HK-2 (cell line): ENCODE results near the gene INPP4A.
A peak's percentile ranks its signal among the peaks of the same experiment; 100 is the strongest.
"Not testable (repeated sequence)": the region's sequence is repeated elsewhere in the genome, so short reads cannot be mapped to it uniquely, and the experiment has no call there.

ENCODE experiments used
- DNase-seq: peaks from one replicate; pipeline ENCODE4 v3.0.0-alpha.2; 2018; ENCODE audit not compliant: unreplicated experiment

Gene INPP4A

DNA sequence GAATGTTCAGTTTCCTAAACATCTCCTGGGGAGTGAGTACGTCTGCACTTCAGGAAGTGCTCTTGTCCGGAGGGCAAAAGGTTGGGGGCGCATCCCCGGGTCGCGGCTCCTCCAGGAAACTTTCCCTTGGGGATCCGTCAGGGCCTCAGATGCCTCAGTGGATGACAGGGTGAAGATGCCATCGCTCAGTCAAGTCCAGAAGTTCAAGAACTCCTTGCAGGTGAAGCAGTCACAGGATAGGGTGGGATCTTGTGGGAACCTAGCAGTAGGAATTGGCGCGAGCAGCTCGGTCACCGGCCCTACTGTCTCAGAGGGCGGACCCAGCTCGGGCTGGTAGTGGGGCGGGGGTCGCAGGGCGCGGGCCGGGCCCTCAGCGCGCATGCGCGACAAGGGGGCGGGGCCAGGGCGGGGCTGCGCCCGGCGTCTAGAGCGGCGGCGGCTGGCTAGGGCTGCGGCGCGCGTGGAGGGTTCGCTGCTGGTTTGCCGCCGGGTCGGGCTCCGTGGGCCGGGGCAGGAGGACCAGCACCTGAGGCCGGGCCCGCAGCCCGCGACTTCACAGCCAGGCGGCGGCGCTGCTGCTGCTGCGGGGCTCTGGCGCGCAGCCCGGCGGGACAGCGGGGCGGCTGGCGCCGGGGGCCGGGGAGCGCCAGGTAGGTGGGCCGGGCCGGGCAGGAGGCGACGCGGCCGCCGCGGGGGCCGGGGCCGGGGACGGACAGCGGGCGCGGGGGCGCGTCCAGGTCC is at the start of gene INPP4A:
Gene INPP4A, plus strand, starts transcription at position 423 of the 741 bp plus-strand sequence. CDS start 75,191 bp downstream, outside the sequence.
- DNase-seq, result peak; percentile 78

DNA sequence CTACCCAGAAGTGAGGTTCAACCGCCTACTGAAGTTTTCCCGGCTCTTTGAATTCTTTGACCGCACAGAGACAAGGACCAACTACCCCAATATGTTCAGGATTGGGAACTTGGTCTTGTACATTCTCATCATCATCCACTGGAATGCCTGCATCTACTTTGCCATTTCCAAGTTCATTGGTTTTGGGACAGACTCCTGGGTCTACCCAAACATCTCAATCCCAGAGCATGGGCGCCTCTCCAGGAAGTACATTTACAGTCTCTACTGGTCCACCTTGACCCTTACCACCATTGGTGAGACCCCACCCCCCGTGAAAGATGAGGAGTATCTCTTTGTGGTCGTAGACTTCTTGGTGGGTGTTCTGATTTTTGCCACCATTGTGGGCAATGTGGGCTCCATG is 48.7 kb upstream of the INPP4A start:
- DNase-seq, result no peak

GRCh38 chr2:98396745-98397355 is 47.8 kb upstream of the INPP4A start:
- no peak for DNase-seq

DNA sequence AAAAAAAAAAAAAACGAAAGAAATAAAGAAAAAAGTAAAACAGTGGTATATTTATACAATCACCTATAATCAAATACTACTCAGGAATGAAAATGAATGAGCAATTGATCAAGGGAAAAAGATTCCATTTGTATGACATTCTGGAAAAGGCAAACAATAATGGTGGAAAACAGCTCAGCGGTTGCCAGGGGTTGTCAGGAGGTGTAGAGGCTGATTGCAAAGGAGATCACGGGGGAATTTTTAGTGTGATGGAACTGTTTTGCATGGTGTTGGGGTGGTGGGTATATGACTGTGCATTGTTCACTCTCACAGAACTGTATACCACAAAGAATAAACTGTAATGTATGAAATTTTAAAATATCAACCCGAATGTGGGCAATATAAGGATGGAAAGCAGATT is 45.5 kb upstream of the INPP4A start:
- no peak for DNase-seq

DNA sequence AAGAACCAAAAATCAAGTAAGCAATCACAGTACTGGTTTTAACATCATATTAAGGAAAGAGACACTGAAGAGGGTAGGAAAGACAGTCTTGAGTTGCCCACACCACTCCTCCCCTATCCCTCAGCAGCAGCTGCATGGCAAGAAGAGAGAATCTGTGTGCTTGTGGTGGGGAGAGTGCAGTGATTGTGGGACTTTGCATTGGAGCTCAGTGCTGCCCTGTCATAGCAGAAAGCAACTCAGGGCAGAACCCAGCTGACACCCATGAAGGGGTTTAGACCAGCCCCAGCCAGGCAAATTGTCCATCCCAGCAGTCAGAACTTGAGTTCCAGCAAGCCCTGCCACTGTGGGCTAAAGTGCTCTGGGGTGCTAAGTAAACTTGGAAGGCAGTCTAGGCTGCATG is 40.8 kb upstream of the INPP4A start:
- DNase-seq, result no peak

GRCh38 chr2:98404556-98405250 is 40.0 kb upstream of the INPP4A start:
- DNase-seq, result no peak

DNA sequence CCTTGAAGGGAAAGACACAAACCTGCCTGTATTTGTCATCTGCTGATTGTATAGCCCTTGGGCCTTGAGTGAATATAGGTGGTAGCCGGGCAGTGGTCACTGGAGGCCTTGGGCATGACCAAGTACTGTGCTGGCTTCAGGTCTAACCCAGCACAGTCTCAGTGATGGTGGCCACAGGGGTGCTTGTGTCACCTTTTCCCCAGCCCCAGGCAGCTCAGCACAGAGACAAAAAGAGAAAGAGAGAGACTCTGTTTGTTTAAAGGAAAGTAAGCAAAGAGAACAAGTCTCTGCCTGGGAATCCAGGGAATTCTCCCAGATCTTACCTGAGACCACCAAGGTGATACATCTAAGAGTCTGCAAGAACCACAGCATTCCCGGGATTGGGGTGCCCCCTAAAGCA is 39.4 kb upstream of the INPP4A start:
- no peak for DNase-seq

DNA sequence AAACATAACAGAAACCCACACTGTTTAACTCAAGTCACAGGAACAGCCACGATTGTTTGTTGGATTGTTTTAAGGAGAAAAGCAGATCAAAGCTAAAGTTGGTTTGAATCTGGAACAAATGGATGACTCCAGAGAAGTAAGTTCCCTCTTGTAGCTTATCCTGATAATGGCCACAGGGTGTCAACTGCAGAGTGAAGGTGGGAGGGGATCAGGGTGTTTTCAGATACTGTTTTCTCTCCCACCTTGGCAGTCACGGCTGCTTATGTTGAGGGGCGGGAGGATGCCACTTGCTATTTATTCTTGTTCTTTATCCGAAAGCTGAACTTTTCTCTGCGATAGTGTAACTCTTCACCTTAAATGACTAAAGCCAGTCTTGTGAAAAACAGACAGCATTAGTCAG is 36.5 kb upstream of the INPP4A start:
- no peak for DNase-seq

- peak; percentile 34 for DNase-seq
Observed at GRCh38 chr2:98412751-98413458, 31.8 kb upstream of the INPP4A start.

DNA sequence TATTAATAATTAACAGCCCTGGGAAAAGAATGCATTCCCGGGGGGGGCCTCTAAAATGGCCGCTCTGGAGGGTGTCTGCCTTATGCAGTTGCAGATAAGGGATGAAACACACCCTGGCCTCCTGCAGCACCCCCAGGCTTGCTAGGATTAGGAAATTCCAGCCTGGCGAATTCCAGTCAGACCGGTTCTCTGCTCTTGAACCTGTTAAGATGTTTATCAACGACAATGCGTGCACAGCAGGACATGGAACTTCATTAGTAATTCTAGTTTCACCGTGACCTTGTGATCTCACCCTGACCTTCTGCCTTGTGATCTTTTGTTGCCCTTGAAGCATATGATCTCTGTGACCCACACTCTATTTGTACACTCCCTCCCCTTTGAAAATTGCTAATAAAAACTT is 30.4 kb upstream of the INPP4A start:
- DNase-seq, result not testable (repeated sequence)

- DNase-seq, result not testable (repeated sequence)
Observed at GRCh38 chr2:98415719-98416248, 28.9 kb upstream of the INPP4A start.

DNA sequence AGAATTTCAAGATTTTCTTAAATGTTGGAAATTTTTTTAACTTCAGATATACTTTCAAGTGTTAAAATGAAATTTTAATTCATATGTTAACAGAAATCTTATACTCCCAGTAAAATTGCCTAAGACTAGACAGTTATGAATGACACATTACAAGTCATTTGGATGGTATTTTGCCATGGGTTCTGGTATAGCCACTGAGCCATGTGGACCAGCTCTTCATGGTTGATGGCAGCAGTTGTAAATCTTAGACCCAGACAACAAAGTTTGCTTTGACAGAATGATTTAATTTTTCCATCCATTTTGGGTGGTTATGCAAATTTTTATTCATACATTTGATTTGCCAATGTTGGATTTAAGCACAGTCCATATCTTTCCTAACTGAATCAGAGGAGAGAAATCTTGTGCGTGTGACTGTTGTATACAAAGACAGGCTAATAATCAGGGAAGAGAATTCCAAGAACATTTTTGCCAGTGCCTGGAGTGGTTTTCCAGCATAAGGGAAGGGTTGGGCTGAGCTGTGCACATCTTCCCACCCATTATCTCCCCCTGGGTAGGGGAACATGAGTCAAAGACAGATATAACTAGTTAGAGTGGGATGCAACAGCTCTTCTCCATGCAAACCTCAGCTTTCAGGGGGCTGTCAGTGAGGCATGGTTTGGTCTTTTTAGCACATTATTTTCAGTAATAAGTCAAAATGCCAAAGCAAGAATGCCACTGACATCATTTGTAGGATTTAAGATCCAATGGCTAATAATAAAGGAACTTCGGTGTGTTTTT is 28.1 kb upstream of the INPP4A start:
- DNase-seq, result no peak

DNA sequence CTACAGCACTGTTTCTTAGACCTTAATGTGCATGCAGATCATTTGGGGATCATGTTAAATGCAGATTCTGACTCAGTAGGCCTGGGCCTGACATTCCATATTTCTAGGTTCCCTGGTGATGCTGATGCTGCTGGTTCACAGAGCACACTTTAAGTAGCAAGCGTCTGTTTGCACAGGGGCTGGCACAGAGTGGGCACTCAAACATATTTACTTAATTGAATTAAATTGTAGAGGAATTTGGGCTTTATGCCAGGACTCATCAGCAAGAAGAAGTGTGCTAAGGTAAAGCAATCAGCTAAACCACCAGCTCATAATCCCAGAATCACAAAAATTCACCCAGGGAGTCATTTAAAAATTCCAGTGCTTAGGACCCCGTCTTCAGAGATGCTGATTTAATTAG is 25.1 kb upstream of the INPP4A start:
- no peak for DNase-seq

DNA sequence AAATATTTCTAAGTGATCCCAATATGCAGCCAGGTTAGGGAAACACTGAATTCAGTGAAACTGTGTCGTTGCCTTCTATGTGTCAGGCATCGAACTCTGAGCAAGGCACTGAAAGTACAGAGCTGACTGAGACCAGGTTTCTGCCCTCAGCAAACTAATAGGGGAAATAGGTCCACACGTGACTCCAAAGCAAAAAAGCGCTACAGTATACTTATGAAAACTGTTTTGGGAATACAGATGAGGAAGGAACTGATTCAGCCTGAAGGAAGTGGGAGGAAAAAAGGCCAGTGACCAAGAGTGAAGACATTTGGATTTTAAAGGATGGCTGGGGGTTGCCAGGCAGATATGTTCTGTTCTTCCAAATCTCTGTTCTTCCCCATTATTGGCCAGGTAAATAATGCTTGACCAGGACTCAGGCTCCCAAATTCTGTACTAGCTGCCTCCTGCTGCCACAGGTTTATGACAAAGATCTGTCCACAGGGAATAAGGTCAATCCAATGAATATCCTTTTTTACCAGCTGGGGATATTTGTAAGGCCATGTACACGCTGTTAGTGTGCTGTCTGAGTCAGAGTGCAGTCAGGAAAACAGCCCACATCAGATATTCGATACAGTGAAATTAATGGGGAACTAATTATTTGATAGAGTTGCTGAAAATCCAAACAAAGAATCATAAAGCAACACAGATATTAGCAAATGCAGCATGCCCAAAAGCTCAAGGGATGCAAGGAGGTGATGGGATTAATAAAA is 24.5 kb upstream of the INPP4A start:
- no peak for DNase-seq

DNA sequence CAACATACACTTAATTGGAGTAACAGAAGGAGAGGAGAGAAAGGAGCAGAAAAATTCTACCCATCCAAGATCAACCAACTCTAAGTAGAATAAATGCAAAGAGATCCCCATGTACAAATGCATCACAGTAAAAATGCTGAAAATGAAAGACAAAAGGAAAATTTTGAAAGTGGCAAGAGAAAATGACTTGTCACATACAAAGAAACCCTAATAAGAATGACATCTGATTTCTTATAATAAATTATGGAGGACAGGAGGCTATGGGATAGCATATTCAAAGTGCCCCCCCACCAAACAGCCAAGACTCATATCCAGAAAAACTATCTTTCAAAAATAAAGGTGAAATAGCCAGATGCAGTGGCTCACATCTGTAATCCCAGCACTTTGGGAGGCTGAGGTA is 22.2 kb upstream of the INPP4A start:
- DNase-seq, result no peak

- DNase-seq, result no peak
Observed at GRCh38 chr2:98426771-98427170, 17.9 kb upstream of the INPP4A start.

GRCh38 chr2:98432145-98432544 is 12.5 kb upstream of the INPP4A start:
- DNase-seq, result no peak

DNA sequence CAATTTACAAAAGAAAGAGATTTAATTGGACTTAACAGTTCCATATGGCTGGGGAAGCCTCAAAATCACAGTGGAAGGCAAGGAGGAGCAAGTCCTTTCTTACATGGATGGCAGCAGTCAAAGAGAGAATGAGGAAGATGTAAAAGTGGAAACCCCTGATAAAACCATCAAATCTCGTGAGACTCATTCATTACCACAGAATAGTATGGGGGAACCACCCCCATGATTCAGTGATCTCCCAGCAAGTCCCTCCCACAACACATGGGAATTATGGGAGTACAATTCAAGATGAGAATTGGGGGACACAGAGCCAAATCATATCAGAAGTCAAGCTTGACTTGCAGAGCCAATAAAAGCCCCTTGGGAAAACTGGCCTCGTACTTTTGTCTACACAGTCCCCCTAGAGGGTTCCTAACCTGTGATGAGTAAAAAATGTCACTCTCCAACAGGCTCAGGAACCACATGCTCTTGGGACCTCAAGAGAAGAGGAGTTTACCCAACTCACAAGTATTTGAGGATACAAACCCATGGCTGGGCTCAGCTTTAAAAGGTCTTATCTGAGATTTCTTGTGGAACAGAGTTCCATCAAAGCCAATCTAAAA is 11.2 kb upstream of the INPP4A start:
- no peak for DNase-seq

GRCh38 chr2:98434492-98434891 is 10.2 kb upstream of the INPP4A start:
- DNase-seq, result no peak

DNA sequence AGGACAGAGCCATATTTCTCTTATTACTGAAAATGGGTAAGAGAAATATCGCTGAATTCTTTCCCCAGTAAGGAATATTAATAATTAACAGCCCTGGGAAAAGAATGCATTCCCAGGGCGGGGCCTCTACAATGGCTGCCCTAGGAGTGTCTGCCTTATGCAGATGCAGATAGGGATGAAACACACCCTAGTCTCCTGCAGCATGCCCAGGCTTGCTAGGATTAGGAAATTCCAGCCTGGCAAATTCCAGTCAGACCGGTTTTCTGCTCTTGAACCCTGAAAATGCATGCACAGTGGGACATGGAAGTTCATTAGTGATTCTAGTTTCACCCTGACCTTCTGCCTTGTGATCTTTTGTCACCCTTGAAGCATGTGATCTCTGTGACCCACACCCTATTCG is 9.0 kb upstream of the INPP4A start:
- DNase-seq, result not testable (repeated sequence)
